Natural killer cell (primary cell): ENCODE measurements around the gene ZNF827. TPM values are rescaled to one million over a fixed set of nuclear protein-coding genes. Genes with fewer than 3 reads are reported as not detected.

ENCODE experiments used
- ATAC-seq, 3 donors: fragments of 150-1000 bp in 2 of 3; fragments of 200-7000 bp in 1 of 3; cut with Tn5 transposase; 1 replicate in 1 of 3; 2 replicates in 2 of 3; pipeline ENCODE4 v1.10.0; 2021; ENCODE audit warnings: mild to moderate bottlenecking in 2 of 3, moderate library complexity in 2 of 3
- DNase-seq, 2 donors: peaks; one replicate each; pipeline versions ENCODE4 v3.0.0 to v3.0.0-alpha.2; 2013 to 2021; ENCODE audit warnings: mixed read lengths in 1 of 2
- H3K27ac ChIP-seq: one replicate; pipeline ENCODE4 v1.5.1; 2013; ENCODE audit warnings: mild to moderate bottlenecking, low read length
- H3K27me3 ChIP-seq: one replicate; pipeline ENCODE4 v1.6.1; 2013; ENCODE audit warnings: low read length; ENCODE audit not compliant: control insufficient read depth, insufficient read depth
- H3K36me3 ChIP-seq: one replicate; pipeline ENCODE4 v1.6.1; 2013; ENCODE audit warnings: low read length; ENCODE audit not compliant: control insufficient read depth, insufficient read depth
- H3K4me1 ChIP-seq: one replicate; pipeline ENCODE4 v1.6.1; 2013; ENCODE audit warnings: low read length; ENCODE audit not compliant: control insufficient read depth, insufficient read depth
- H3K4me3 ChIP-seq: one replicate; pipeline ENCODE4 v1.5.1; 2013; ENCODE audit warnings: low read length
- H3K9me3 ChIP-seq: one replicate; pipeline ENCODE4 v1.6.1; 2013; ENCODE audit warnings: low read length; ENCODE audit not compliant: control insufficient read depth, insufficient read depth
- H3K27ac Mint-ChIP-seq, 2 donors: one replicate each; pipeline ENCODE4 v1.8.0; 2022; ENCODE audit warnings: mild to moderate bottlenecking in 2 of 2, mixed read lengths in 2 of 2, moderate library complexity in 1 of 2
- H3K27me3 Mint-ChIP-seq, 2 donors: one replicate each; pipeline ENCODE4 v1.8.0; 2022; ENCODE audit warnings: low read depth in 2 of 2, mixed read lengths in 2 of 2
- H3K36me3 Mint-ChIP-seq: one replicate; pipeline ENCODE4 v1.8.0; 2022; ENCODE audit warnings: mixed read lengths
- H3K4me1 Mint-ChIP-seq, 2 donors: one replicate each; pipeline ENCODE4 v1.8.0; 2022; ENCODE audit warnings: mixed read lengths in 2 of 2
- H3K4me3 Mint-ChIP-seq: one replicate; pipeline ENCODE4 v1.8.0; 2022; ENCODE audit warnings: mild to moderate bottlenecking, moderate library complexity, mixed read lengths
- H3K9me3 Mint-ChIP-seq, 2 donors: one replicate each; pipeline ENCODE4 v1.8.0; 2022; ENCODE audit warnings: mixed read lengths in 2 of 2
- WGBS: methylation state at CpG from one replicate; pipeline ENCODE4 v1.1.7; 2013; ENCODE audit warnings: missing lambda C conversion rate; ENCODE audit not compliant: insufficient coverage; 5-methylcytosine and 5-hydroxymethylcytosine counted together
- intact Hi-C: fragments of 100-400 bp; cut with micrococcal nuclease; formaldehyde crosslinking; loops from one replicate; pipeline ENCODE4 v1.14.2; 2022
- total RNA-seq, 4 donors: library from RNA; stranded (reverse); fragments of 120-200 nt in 1 of 4; gene quantifications; one replicate each; pipeline versions ENCODE4 v1.2.3 to v1.2.4, GENCODE V29; 2013 to 2022
- TF ChIP-seq, protein P1 (sequence below): fragments of 200-600 bp; IDR thresholded peaks from one replicate; pipeline ENCODE4 v1.8.0; 2022; ENCODE audit warnings: antibody characterized with exemption

ZNF827 gene
- total RNA-seq, 3 donors from 2014 or later (not counting 1 experiment from before 2014, with no cell fraction given): 25.8 to 35.5 (median 32.9) TPM

DNA sequence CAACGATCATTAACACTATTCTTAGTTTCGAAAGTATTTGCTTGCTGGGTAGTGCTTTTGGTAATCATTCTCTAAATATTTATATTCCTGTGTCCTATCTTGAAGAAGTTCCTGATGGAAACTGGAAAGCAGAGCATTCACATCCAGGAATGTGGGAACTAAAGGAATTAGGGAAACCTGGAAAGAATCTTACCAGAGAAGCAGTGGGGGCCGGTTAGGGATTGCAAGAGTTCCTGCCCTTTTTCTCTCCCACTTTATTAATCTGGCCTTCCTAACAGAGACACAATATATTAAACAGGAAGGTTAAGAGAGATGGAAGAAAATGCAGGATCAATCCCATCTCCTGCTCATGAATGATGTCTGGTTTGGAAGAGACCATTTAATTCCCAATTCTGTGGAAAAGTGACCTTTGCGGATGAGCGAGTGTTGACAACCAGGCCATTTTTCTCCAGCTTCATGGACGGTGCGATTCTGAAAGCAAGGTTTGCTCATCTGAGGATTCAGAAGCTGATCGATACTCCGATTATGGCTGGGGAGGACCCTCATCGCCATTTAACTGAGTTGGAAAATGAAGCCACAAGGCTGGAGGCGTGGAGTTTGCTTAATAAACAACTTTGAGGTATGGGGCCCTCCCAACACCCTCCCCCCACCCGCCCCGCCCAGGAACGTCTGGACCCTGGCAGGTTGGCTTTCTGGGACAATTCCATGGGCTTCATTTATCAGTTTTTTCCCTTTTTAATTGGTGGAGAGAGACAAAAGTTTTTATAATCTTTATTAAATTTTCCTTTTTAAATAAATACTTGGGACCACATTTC is 206.4 kb downstream of the ZNF827 start:
- Histone ChIP-seq H3K9me3 (no peaks in the 10 kb centered on the region), H3K4me1 (peaks cover 11% of the 10 kb centered on the region), H3K4me3 (peak overlapping the region; percentile 53), H3K36me3 (no peaks in the 10 kb centered on the region), H3K27me3 (no peaks in the 10 kb centered on the region), H3K27ac (no peak overlapping the region)
- H3K27me3 Mint-ChIP-seq: peaks cover 8 to 11% of the 10 kb centered on the region in 2 donors
- TF ChIP-seq, protein P1, sequence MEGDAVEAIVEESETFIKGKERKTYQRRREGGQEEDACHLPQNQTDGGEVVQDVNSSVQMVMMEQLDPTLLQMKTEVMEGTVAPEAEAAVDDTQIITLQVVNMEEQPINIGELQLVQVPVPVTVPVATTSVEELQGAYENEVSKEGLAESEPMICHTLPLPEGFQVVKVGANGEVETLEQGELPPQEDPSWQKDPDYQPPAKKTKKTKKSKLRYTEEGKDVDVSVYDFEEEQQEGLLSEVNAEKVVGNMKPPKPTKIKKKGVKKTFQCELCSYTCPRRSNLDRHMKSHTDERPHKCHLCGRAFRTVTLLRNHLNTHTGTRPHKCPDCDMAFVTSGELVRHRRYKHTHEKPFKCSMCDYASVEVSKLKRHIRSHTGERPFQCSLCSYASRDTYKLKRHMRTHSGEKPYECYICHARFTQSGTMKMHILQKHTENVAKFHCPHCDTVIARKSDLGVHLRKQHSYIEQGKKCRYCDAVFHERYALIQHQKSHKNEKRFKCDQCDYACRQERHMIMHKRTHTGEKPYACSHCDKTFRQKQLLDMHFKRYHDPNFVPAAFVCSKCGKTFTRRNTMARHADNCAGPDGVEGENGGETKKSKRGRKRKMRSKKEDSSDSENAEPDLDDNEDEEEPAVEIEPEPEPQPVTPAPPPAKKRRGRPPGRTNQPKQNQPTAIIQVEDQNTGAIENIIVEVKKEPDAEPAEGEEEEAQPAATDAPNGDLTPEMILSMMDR: no peak
- intact Hi-C loops: loop anchor here (5.0 kb wide), 1 partner anchor 115 kb away; the partner anchor contains the start of gene MMAA
- H3K4me1 Mint-ChIP-seq: peaks cover 0 to 5% of the 10 kb centered on the region in 2 donors
- 81% methylated on average over 7 of the region's 14 CpGs for WGBS
- peak overlapping the region; percentile 84 for H3K4me3 Mint-ChIP-seq
- peak overlapping the region in 1 of 2 donors; percentile 82 for H3K27ac Mint-ChIP-seq
- H3K36me3 Mint-ChIP-seq: no peaks in the 10 kb centered on the region
- H3K9me3 Mint-ChIP-seq: no peaks in the 10 kb centered on the region
- DNase-seq: peak in 1 of 2 donors; percentile 8
- no peak for ATAC-seq

DNA sequence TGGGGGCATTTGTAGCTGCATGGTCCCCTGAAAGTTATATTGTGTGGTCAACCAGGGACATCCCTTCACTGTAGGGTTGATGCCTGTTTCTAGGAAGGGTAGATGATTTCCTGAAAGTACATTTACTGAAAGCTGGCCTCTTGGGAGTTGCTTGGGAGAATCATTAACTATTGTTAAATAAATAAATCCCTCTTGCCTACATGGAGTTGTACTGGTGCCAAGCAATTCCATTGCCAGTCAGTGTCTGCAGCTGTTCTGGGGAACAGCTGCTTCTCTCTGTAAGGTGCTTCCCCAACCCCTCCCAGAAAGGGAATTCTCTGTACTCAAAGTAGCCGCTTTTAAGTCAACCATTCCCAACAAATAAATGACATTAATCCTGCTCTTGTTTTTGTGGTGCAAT is 207.6 kb downstream of the ZNF827 start:
- H3K27ac Mint-ChIP-seq: no peak overlapping the region
- Histone ChIP-seq H3K27me3 (no peaks in the 10 kb centered on the region), H3K27ac (no peak overlapping the region), H3K4me3 (no peak overlapping the region), H3K36me3 (no peaks in the 10 kb centered on the region), H3K4me1 (peaks cover 11% of the 10 kb centered on the region), H3K9me3 (no peaks in the 10 kb centered on the region)
- no peaks in the 10 kb centered on the region for H3K9me3 Mint-ChIP-seq
- DNase-seq (no peak), ATAC-seq (no peak)
- H3K4me3 Mint-ChIP-seq: peak overlapping the region; percentile 25
- TF ChIP-seq, protein P1: no peak
- 89% methylated on average over 1 of the region's 1 CpG for whole genome bisulfite sequencing
- H3K36me3 Mint-ChIP-seq: no peaks in the 10 kb centered on the region
- intact Hi-C loops: loop anchor here (5.0 kb wide), 1 partner anchor 114 kb away; the partner anchor contains the start of gene MMAA
- peaks cover 0 to 5% of the 10 kb centered on the region in 2 donors for H3K4me1 Mint-ChIP-seq
- peaks cover 8 to 11% of the 10 kb centered on the region in 2 donors for H3K27me3 Mint-ChIP-seq

DNA sequence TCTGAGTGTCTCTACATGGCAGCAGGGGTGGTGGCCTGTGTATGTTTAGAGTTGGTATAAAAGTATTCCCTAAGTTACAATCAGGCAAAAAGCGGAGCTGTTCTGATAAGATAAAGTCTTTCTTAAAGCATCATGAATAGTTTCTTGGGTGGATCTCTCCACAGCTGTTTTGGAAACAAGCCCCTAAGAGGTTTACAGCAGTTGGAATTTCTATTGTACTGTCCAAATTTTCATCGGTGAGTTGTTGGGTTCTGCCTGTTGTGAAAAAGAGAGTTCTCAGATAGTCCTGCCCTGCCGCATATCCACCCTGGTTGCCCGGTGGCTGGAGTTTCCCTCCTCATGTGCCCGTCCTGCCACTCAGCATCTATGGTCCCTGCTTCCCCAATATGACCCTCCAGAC is 208.6 kb downstream of the ZNF827 start:
- Histone ChIP-seq H3K36me3 (no peaks in the 10 kb centered on the region), H3K27me3 (no peaks in the 10 kb centered on the region), H3K4me1 (peaks cover 11% of the 10 kb centered on the region), H3K4me3 (no peak overlapping the region), H3K27ac (no peak overlapping the region), H3K9me3 (no peaks in the 10 kb centered on the region)
- whole genome bisulfite sequencing: 88% methylated on average over 5 of the region's 5 CpGs
- Mint-ChIP-seq H3K36me3 (no peaks in the 10 kb centered on the region), H3K27ac (no peak overlapping the region), H3K27me3 (peaks cover 8 to 11% of the 10 kb centered on the region in 2 donors), H3K4me3 (peak overlapping the region; percentile 9), H3K9me3 (no peaks in the 10 kb centered on the region), H3K4me1 (peaks cover 0 to 5% of the 10 kb centered on the region in 2 donors)
- no peak for ATAC-seq
- intact Hi-C loops: loop anchor here (5.0 kb wide), 1 partner anchor 113 kb away; the partner anchor contains the start of gene MMAA
- TF ChIP-seq, protein P1: no peak
- DNase-seq: no peak
